ENCODE data around the gene SLC44A1. TPM values are rescaled to one million over a fixed set of nuclear protein-coding genes. Genes with fewer than 3 reads are reported as not detected.

The SLC44A1 gene
- total RNA-seq, 3 donors from 2014 or later: 85.1 to 183 (median 121) TPM

DNA sequence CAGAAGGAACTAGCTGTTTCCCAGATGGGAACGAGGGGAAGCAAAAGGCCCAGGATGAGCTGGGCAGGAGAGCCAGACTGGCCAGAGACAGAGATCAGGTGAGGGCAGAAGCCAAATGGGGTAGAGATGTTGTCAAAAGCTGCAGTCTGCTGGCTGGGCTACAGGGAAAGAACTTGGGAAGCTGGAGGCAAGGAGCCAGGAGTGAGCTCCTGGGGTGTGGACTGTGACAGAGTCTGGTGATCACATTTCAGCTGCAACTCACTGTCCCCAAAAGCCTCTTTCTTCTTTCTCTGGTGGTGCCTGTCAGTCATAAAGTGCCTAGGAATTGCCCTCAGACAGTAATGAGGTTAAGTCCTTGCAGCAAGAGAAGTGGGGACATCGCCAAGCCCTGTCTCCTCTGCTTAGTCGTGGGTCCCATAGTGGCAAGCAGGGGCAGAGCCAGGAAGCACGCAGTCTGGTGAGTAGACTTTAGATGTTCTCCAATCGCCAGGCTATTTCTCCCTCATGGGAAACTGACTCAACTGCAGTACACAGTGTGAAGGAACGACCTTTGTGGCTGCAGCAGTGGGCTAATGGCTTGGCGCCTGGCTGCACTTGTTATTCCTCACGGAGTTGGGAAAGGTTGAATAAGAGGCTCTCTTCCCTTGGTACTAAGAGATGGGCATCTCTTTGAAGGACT, 200.9 kb downstream of the SLC44A1 start:
- intact Hi-C loops (cut with DNase I, micrococcal nuclease): no loop called here
- no peak overlapping the region for H3K4me3 ChIP-seq
- TF ChIP-seq, protein P1, sequence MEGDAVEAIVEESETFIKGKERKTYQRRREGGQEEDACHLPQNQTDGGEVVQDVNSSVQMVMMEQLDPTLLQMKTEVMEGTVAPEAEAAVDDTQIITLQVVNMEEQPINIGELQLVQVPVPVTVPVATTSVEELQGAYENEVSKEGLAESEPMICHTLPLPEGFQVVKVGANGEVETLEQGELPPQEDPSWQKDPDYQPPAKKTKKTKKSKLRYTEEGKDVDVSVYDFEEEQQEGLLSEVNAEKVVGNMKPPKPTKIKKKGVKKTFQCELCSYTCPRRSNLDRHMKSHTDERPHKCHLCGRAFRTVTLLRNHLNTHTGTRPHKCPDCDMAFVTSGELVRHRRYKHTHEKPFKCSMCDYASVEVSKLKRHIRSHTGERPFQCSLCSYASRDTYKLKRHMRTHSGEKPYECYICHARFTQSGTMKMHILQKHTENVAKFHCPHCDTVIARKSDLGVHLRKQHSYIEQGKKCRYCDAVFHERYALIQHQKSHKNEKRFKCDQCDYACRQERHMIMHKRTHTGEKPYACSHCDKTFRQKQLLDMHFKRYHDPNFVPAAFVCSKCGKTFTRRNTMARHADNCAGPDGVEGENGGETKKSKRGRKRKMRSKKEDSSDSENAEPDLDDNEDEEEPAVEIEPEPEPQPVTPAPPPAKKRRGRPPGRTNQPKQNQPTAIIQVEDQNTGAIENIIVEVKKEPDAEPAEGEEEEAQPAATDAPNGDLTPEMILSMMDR (IDR thresholded peaks at IDR 0.05): no peak
- H3K4me1 ChIP-seq (ENCODE audit: low read depth): peaks cover 10% of the 10 kb centered on the region
- H3K36me3 ChIP-seq (ENCODE audit: low read depth): no peaks in the 10 kb centered on the region
- DNase-seq: no peak
- H3K9me3 ChIP-seq: no peaks in the 10 kb centered on the region
- no peak for ATAC-seq

DNA sequence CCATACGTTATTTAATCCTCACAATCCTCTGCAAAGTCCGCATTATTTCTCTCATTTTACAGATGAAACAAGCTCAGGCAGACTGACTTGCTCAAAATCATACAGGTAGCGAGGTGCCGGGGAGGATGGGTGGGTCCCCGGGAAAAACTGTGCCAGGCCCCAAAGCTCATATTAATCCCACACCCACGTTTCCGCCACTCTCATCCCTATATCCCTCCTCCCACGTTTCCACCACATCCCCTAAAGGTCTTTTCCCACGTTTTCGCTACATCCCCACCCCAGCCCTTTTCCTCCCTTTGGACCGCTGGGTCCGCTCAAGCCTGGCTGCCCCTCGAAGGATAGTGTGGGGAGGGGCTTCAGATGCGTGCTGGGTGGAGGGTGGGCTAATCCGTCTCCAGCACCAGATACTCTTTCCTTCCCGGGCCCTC, 202.9 kb downstream of the SLC44A1 start:
- H3K4me1 ChIP-seq (ENCODE audit: low read depth): peaks cover 10% of the 10 kb centered on the region
- peak overlapping the region; percentile 61 for H3K4me3 ChIP-seq
- no peaks in the 10 kb centered on the region for H3K36me3 ChIP-seq (ENCODE audit: low read depth)
- DNase-seq: peak in 1 of 3 donors; percentile 25
- ATAC-seq: no peak
- TF ChIP-seq, protein P1 (IDR thresholded peaks at IDR 0.05): no peak
- H3K9me3 ChIP-seq: no peaks in the 10 kb centered on the region
- intact Hi-C loops (cut with DNase I, micrococcal nuclease): no loop called here

DNA sequence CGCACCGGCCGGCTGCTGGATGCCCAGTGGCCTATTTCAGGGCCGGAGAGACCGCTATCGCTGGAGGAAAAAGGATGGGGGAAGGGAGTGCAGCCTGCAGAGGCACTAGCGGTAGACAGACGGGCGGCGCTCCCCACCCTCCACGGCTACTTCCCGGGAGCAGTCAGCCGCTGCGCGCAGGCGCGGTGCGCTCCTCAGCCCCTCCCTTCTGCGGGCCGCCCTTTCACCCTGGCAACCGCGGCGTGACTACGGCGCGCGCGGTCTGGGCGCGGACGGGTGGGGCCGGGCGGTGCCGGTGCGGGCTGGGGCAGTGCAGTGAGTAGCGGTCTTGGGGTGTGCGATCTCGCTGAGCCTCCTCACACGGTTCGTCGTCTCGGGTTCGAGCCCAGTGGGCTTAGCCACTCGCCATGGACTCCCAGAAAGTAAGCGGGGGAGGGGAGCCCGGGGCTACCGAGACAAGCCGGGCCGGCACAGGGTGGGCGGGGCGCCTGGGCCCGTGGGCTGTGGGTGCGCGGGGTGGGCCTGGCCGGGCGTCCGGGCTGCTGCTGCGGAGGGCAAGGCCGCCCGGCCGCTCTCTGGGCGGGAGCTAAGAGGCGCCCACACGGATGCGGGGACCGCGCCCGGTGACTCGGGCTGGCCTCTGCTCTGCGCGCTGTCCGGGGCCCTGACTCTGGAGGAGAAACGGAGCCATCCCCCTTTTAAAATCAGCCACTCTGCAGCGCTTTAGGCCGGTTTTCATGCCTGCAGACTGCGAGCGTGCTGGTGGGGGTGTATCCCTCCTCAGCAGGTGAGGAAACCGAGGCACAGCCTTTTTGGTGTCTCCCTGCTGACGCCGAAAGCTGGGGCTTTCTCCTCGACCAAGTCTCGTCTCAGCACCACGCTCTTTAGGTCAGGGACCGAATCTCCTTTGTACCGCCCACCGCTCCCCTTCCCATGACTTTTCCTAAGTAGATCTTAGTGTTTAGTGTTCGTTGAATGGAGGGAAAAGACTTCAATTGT, 203.7 kb downstream of the SLC44A1 start, which contains the start of gene FSD1L:
FSD1L (plus strand) TSS at position 221 of the 999 bp plus-strand sequence; CDS start at position 408, 187 bp downstream.
- intact Hi-C loops (cut with DNase I, micrococcal nuclease): no loop called here
- Histone ChIP-seq H3K36me3 (ENCODE audit: low read depth) (no peaks in the 10 kb centered on the region), H3K4me1 (ENCODE audit: low read depth) (peaks cover 10% of the 10 kb centered on the region), H3K4me3 (peak within 1 kb of the TSS; percentile 61), H3K9me3 (no peaks in the 10 kb centered on the region)
- TF ChIP-seq, protein P1 (IDR thresholded peaks at IDR 0.05): peak; percentile 9
- peak; percentile 94 to 98 (median 97) for DNase-seq
- ATAC-seq: peak; percentile 99

DNA sequence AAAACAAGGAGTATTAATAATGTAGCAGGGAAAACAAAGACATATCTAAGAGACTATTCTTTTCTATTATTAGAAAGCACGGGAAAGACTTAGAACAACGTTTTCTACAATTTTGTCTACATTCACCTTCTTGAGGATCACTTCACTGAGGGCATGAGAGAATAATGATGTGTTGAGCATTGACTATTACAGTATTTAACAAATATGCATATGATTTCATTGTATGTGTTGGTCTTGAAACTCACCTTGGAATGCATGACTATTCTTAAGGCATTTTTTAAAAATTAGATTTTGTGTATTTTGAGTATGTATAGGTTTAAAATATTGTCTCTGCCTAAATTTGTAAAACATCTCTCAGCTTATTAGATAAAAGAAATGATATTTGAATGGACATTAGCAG, 204.6 kb downstream of the SLC44A1 start:
- no peak overlapping the region for H3K4me3 ChIP-seq
- ATAC-seq (no peak), DNase-seq (no peak)
- H3K36me3 ChIP-seq (ENCODE audit: low read depth): no peaks in the 10 kb centered on the region
- TF ChIP-seq, protein P1 (IDR thresholded peaks at IDR 0.05): no peak
- no peaks in the 10 kb centered on the region for H3K9me3 ChIP-seq
- H3K4me1 ChIP-seq (ENCODE audit: low read depth): peaks cover 10% of the 10 kb centered on the region
- intact Hi-C loops (cut with DNase I, micrococcal nuclease): no loop called here

DNA sequence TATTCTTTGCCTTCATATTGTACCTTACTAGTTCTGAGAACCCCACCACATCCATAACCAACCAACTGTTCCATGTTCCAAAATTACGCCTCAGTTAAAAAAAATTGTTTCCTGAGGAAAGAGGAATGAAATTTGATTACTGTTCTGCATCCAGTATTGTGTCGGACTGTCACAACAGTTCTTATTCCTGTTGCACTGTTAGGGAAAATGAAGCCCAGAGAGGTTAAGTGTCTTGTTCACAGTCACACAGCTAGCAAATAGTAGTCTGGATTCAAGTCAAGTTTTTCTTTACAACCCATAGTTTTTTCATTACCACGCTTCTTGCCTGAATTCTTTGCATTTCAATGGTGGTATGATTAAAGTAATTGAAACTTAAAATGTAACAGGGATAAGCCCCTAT, 207.7 kb downstream of the SLC44A1 start:
- Histone ChIP-seq H3K9me3 (no peaks in the 10 kb centered on the region), H3K4me1 (ENCODE audit: low read depth) (peaks cover 10% of the 10 kb centered on the region), H3K4me3 (no peak overlapping the region), H3K36me3 (ENCODE audit: low read depth) (no peaks in the 10 kb centered on the region)
- intact Hi-C loops (cut with DNase I, micrococcal nuclease): no loop called here
- DNase-seq (no peak), ATAC-seq (no peak)
- TF ChIP-seq, protein P1 (IDR thresholded peaks at IDR 0.05): no peak
